Right atrium auricular region (tissue), 2 donors: ENCODE data around the gene ARMC10. TPM values are rescaled to one million over a fixed set of nuclear protein-coding genes. Genes with fewer than 3 reads are reported as not detected.

Experiments
- DNase-seq: peaks from one replicate; pipeline ENCODE4 v3.0.0-alpha.2; 2019; ENCODE audit warnings: low spot score
- H3K27ac ChIP-seq, 2 donors: fragments of 200-600 bp; sonication (generic); 1 replicate in 1 of 2; 2 replicates in 1 of 2; pipeline ENCODE4 v1.5.1; 2016 to 2019
- H3K27me3 ChIP-seq, 2 donors: fragments of 200-600 bp; sonication (generic); one replicate each; pipeline versions ENCODE4 v1.5.1 to v1.6.0; 2017 to 2019
- H3K36me3 ChIP-seq: fragments of 200-600 bp; sonication (generic); one replicate; pipeline ENCODE4 v1.5.1; 2016
- H3K4me1 ChIP-seq, 2 donors: fragments of 200-600 bp; sonication (generic); one replicate each; pipeline versions ENCODE4 v1.5.1 to v1.6.0; 2017 to 2019
- H3K4me3 ChIP-seq, 2 donors: fragments of 200-600 bp; sonication (generic); 1 replicate in 1 of 2; 2 replicates in 1 of 2; pipeline ENCODE4 v1.5.1; 2017 to 2019; ENCODE audit warnings: mild to moderate bottlenecking in 1 of 2, moderate library complexity in 1 of 2
- H3K9me3 ChIP-seq, 2 donors: fragments of 200-600 bp; sonication (generic); one replicate each; pipeline ENCODE4 v1.5.1; 2019
- total RNA-seq, 2 donors: library from RNA; depleted of rRNA; stranded (reverse); fragments of >200 nt; gene quantifications; one replicate each; pipeline ENCODE4 v1.1.0, GENCODE V29; 2016
- TF ChIP-seq, protein P1 (sequence below), 2 donors: fragments of 200-600 bp; sonication (generic); IDR thresholded peaks; one replicate each; pipeline ENCODE4 v1.5.1; 2019; ENCODE audit warnings: antibody characterized with exemption in 2 of 2

ARMC10 gene
- total RNA-seq, 2 donors from 2014 or later = 11.6 to 20.2 TPM

GRCh38 chr7:103116511-103116910 lies 41.6 kb downstream of the ARMC10 start:
- Histone ChIP-seq H3K4me3 (no peak overlapping the region), H3K4me1 (no peaks in the 10 kb centered on the region), H3K9me3 (no peaks in the 10 kb centered on the region), H3K36me3 (peaks cover 12% of the 10 kb centered on the region), H3K27me3 (no peaks in the 10 kb centered on the region), H3K27ac (no peak overlapping the region)
- DNase-seq = no peak
- TF ChIP-seq, protein P1, sequence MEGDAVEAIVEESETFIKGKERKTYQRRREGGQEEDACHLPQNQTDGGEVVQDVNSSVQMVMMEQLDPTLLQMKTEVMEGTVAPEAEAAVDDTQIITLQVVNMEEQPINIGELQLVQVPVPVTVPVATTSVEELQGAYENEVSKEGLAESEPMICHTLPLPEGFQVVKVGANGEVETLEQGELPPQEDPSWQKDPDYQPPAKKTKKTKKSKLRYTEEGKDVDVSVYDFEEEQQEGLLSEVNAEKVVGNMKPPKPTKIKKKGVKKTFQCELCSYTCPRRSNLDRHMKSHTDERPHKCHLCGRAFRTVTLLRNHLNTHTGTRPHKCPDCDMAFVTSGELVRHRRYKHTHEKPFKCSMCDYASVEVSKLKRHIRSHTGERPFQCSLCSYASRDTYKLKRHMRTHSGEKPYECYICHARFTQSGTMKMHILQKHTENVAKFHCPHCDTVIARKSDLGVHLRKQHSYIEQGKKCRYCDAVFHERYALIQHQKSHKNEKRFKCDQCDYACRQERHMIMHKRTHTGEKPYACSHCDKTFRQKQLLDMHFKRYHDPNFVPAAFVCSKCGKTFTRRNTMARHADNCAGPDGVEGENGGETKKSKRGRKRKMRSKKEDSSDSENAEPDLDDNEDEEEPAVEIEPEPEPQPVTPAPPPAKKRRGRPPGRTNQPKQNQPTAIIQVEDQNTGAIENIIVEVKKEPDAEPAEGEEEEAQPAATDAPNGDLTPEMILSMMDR (IDR thresholded peaks at IDR 0.05) = no peak

GRCh38 chr7:103116991-103117390 lies 42.1 kb downstream of the ARMC10 start:
- Histone ChIP-seq H3K36me3 (peaks cover 13% of the 10 kb centered on the region), H3K9me3 (no peaks in the 10 kb centered on the region), H3K27me3 (no peaks in the 10 kb centered on the region), H3K4me3 (no peak overlapping the region), H3K4me1 (no peaks in the 10 kb centered on the region), H3K27ac (no peak overlapping the region)
- TF ChIP-seq, protein P1 (IDR thresholded peaks at IDR 0.05) = no peak
- DNase-seq = no peak

- Histone ChIP-seq H3K4me1 (no peaks in the 10 kb centered on the region), H3K27me3 (no peaks in the 10 kb centered on the region), H3K36me3 (peaks cover 13% of the 10 kb centered on the region), H3K27ac (no peak overlapping the region), H3K4me3 (no peak overlapping the region), H3K9me3 (no peaks in the 10 kb centered on the region)
- DNase-seq = no peak
- TF ChIP-seq, protein P1 (IDR thresholded peaks at IDR 0.05) = no peak
Measured at GRCh38 chr7:103117465-103117864, 42.5 kb downstream of the ARMC10 start.

DNA sequence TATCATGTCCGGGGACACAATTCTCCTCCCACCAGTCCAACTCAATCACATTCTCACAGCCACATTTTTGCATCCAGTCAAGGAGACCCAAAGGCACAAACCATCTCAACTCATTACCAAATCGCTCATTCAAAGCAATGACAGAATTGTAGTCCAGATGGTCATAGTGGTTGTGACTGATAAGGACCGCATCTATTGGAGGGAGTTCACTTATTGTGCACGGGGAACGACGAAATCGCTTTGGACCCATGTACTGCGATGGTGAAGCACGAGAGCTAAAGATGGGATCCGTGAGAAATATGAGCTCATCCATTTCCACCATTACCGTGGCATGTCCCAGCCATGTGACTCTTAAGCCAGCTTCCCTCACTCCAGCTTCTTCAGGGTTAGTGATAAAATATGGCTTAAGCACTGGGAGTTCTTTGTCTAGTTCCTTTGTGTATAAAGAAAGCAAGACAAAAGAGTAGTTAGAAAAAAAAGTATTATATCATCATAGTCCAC lies 44.9 kb downstream of the ARMC10 start:
- Histone ChIP-seq H3K4me3 (no peak overlapping the region), H3K27ac (no peak overlapping the region), H3K27me3 (no peaks in the 10 kb centered on the region), H3K9me3 (no peaks in the 10 kb centered on the region), H3K4me1 (no peaks in the 10 kb centered on the region), H3K36me3 (peaks cover 13% of the 10 kb centered on the region)
- TF ChIP-seq, protein P1 (IDR thresholded peaks at IDR 0.05) = no peak
- DNase-seq = no peak

DNA sequence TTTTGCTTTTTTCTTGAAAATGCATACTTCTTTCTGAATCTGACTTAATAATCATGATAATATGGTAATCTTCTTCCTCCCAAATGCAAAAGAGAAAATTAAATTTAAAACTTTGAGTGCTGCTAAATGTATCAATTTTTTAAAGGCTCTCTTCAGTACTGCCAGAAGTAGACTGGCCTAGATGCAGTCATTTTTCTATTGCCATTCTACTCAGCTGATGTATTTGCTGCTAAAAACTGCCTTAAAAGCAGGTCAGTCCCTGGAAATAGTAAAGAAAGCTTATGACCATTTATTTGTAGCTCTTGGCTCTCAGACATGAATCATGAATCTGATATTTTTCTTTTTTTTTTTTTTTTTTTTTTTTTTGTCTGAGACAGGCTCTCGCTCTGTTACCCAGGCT lies 45.4 kb downstream of the ARMC10 start:
- Histone ChIP-seq H3K36me3 (peaks cover 13% of the 10 kb centered on the region), H3K4me1 (no peaks in the 10 kb centered on the region), H3K4me3 (no peak overlapping the region), H3K27me3 (no peaks in the 10 kb centered on the region), H3K9me3 (no peaks in the 10 kb centered on the region), H3K27ac (no peak overlapping the region)
- no peak for DNase-seq
- TF ChIP-seq, protein P1 (IDR thresholded peaks at IDR 0.05) = no peak

DNA sequence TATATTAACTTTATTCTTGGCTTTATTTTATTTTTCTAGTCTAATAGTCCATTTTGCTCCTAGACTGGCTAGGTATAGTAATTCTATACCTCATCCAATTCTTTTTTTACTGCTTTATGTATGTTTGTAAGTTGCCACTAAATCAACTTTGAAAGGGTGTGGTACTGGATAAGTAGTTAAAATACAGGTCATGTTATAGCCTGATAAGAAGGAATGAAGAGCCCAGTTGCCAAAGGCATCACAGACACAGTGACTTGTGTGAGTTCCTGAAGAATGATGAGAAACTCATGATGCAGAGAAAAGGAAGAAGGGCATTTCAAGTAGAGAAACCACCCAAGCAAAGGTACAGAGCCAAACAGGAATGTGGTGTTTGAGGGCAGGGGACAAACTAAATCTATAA lies 46.7 kb downstream of the ARMC10 start:
- Histone ChIP-seq H3K36me3 (peaks cover 16% of the 10 kb centered on the region), H3K27me3 (no peaks in the 10 kb centered on the region), H3K4me1 (no peaks in the 10 kb centered on the region), H3K9me3 (no peaks in the 10 kb centered on the region), H3K27ac (no peak overlapping the region), H3K4me3 (no peak overlapping the region)
- no peak for DNase-seq
- TF ChIP-seq, protein P1 (IDR thresholded peaks at IDR 0.05) = no peak
